ENCODE data around the gene PDXK. TPM values are rescaled to one million over a fixed set of nuclear protein-coding genes. Genes with fewer than 3 reads are reported as not detected.

PDXK gene
- total and polyA plus RNA-seq, 7 donors: 22.1 to 88.5 (median 26.0) TPM

- no peak overlapping the region for H3K4me3 ChIP-seq
- DNase-seq: no peak
- intact Hi-C loops (cut with DNase I): no loop called here
- no peaks in the 10 kb centered on the region for H3K27me3 ChIP-seq
- WGBS, 2 donors: 92 to 94% methylated on average over 14 of the region's 14 CpGs
- no peak overlapping the region for H3K27ac ChIP-seq
- H3K9me3 ChIP-seq: no peaks in the 10 kb centered on the region
- TF ChIP-seq EP300 (IDR thresholded peaks at IDR 0.05): no peak
- TF ChIP-seq CTCF (IDR thresholded peaks at IDR 0.05): no peak
- TF ChIP-seq POLR2AphosphoS5 (IDR thresholded peaks at IDR 0.05): no peak
- no peak for TF ChIP-seq POLR2A (IDR thresholded peaks at IDR 0.05)
- peaks cover 19 to 69% (median 48%) of the 10 kb centered on the region in 4 donors for H3K36me3 ChIP-seq
- H3K4me1 ChIP-seq: no peaks in the 10 kb centered on the region
Measured at GRCh38 chr21:43802713-43803313, 83.9 kb downstream of the PDXK start.

- no peak for DNase-seq
- TF ChIP-seq CTCF (IDR thresholded peaks at IDR 0.05): no peak
- TF ChIP-seq POLR2A (IDR thresholded peaks at IDR 0.05): no peak
- no peak for TF ChIP-seq POLR2AphosphoS5 (IDR thresholded peaks at IDR 0.05)
- no peak for TF ChIP-seq EP300 (IDR thresholded peaks at IDR 0.05)
- intact Hi-C loops (cut with DNase I): no loop called here
- WGBS, 2 donors: 91 to 93% methylated on average over 33 of the region's 33 CpGs
- Histone ChIP-seq H3K27me3 (no peaks in the 10 kb centered on the region), H3K4me3 (no peak overlapping the region), H3K36me3 (peaks cover 11 to 60% (median 39%) of the 10 kb centered on the region in 4 donors), H3K27ac (no peak overlapping the region), H3K9me3 (no peaks in the 10 kb centered on the region), H3K4me1 (no peaks in the 10 kb centered on the region)
Measured at GRCh38 chr21:43803558-43804300, 84.8 kb downstream of the PDXK start.

GRCh38 chr21:43805275-43805800 is 86.4 kb downstream of the PDXK start:
- WGBS, 2 donors: 65 to 86% methylated on average over 14 of the region's 14 CpGs
- Histone ChIP-seq H3K4me1 (no peaks in the 10 kb centered on the region), H3K27me3 (no peaks in the 10 kb centered on the region)

GRCh38 chr21:43806017-43806710 is 87.2 kb downstream of the PDXK start:
- TF ChIP-seq POLR2AphosphoS5 (IDR thresholded peaks at IDR 0.05) (no peak), POLR2A (IDR thresholded peaks at IDR 0.05) (no peak), CTCF (IDR thresholded peaks at IDR 0.05) (no peak), EP300 (IDR thresholded peaks at IDR 0.05) (no peak)
- DNase-seq: no peak
- Histone ChIP-seq H3K27me3 (no peaks in the 10 kb centered on the region), H3K9me3 (no peaks in the 10 kb centered on the region), H3K27ac (no peak overlapping the region), H3K4me1 (peaks cover 0 to 7% (median 6%) of the 10 kb centered on the region in 4 donors), H3K4me3 (no peak overlapping the region), H3K36me3 (peaks cover 0 to 35% (median 21%) of the 10 kb centered on the region in 4 donors)
- WGBS, 2 donors: 90% methylated on average over 21 of the region's 21 CpGs
- intact Hi-C loops (cut with DNase I): no loop called here

More at GRCh38 chr21:43805275-43805800, 86.4 kb downstream of the PDXK start:
- H3K9me3 ChIP-seq: no peaks in the 10 kb centered on the region
- no peak overlapping the region for H3K4me3 ChIP-seq
- no peak overlapping the region for H3K27ac ChIP-seq
- H3K36me3 ChIP-seq: peaks cover 0 to 43% (median 28%) of the 10 kb centered on the region in 4 donors
- intact Hi-C loops (cut with DNase I): no loop called here
- TF ChIP-seq POLR2AphosphoS5 (IDR thresholded peaks at IDR 0.05): no peak
- no peak for TF ChIP-seq POLR2A (IDR thresholded peaks at IDR 0.05)
- no peak for TF ChIP-seq CTCF (IDR thresholded peaks at IDR 0.05)
- TF ChIP-seq EP300 (IDR thresholded peaks at IDR 0.05): no peak
- DNase-seq: no peak

Data from sigmoid colon (tissue), 7 donors.